ENCODE data around the gene STRA6.

DNA sequence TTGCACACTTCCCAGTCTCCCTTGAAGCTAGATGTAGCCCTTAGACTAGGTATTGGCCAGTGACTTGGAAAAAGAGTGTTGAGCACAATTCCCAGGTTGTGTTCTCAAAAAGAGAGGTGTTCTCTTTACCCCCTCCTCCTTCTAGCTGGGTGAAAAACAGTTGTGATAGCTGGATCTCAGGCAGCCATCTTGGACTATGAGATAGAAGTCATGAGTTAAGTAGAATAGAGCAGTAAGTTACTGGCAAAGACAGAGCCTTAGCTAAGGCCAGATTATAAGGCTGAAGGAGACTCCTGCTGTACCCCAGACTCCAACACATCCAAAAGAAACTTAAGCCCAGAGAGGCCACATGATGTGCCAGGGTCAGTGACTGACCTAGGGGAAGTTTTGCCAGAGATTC, 8.1 kb upstream of the STRA6 start:
- TF ChIP-seq, protein P1, sequence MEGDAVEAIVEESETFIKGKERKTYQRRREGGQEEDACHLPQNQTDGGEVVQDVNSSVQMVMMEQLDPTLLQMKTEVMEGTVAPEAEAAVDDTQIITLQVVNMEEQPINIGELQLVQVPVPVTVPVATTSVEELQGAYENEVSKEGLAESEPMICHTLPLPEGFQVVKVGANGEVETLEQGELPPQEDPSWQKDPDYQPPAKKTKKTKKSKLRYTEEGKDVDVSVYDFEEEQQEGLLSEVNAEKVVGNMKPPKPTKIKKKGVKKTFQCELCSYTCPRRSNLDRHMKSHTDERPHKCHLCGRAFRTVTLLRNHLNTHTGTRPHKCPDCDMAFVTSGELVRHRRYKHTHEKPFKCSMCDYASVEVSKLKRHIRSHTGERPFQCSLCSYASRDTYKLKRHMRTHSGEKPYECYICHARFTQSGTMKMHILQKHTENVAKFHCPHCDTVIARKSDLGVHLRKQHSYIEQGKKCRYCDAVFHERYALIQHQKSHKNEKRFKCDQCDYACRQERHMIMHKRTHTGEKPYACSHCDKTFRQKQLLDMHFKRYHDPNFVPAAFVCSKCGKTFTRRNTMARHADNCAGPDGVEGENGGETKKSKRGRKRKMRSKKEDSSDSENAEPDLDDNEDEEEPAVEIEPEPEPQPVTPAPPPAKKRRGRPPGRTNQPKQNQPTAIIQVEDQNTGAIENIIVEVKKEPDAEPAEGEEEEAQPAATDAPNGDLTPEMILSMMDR (IDR thresholded peaks at IDR 0.05 in 2 of 3, conservative IDR thresholded peaks at IDR 0.05 in 1 of 3; ENCODE audit: borderline replicate concordance in 1 of 3, insufficient read depth in 1 of 3, low read depth in 2 of 3, low read length in 2 of 3): no peak
- TF ChIP-seq, protein P2, sequence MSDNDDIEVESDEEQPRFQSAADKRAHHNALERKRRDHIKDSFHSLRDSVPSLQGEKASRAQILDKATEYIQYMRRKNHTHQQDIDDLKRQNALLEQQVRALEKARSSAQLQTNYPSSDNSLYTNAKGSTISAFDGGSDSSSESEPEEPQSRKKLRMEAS (IDR thresholded peaks at IDR 0.05): no peak
- no peak for TF ChIP-seq FOSL1 (IDR thresholded peaks at IDR 0.05; ENCODE audit: low read depth)
- no peak for TF ChIP-seq POLR2AphosphoS5 (IDR thresholded peaks at IDR 0.05; ENCODE audit: low read depth, low read length)
- no peak for TF ChIP-seq POLR2A (IDR thresholded peaks at IDR 0.05; ENCODE audit: borderline replicate concordance, extremely low read depth, insufficient read depth, insufficient read length)
- no peak for TF ChIP-seq EZH2 (IDR thresholded peaks at IDR 0.05)
- TF ChIP-seq, protein P3, sequence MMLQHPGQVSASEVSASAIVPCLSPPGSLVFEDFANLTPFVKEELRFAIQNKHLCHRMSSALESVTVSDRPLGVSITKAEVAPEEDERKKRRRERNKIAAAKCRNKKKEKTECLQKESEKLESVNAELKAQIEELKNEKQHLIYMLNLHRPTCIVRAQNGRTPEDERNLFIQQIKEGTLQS (IDR thresholded peaks at IDR 0.05): no peak
- TF ChIP-seq, protein P4, sequence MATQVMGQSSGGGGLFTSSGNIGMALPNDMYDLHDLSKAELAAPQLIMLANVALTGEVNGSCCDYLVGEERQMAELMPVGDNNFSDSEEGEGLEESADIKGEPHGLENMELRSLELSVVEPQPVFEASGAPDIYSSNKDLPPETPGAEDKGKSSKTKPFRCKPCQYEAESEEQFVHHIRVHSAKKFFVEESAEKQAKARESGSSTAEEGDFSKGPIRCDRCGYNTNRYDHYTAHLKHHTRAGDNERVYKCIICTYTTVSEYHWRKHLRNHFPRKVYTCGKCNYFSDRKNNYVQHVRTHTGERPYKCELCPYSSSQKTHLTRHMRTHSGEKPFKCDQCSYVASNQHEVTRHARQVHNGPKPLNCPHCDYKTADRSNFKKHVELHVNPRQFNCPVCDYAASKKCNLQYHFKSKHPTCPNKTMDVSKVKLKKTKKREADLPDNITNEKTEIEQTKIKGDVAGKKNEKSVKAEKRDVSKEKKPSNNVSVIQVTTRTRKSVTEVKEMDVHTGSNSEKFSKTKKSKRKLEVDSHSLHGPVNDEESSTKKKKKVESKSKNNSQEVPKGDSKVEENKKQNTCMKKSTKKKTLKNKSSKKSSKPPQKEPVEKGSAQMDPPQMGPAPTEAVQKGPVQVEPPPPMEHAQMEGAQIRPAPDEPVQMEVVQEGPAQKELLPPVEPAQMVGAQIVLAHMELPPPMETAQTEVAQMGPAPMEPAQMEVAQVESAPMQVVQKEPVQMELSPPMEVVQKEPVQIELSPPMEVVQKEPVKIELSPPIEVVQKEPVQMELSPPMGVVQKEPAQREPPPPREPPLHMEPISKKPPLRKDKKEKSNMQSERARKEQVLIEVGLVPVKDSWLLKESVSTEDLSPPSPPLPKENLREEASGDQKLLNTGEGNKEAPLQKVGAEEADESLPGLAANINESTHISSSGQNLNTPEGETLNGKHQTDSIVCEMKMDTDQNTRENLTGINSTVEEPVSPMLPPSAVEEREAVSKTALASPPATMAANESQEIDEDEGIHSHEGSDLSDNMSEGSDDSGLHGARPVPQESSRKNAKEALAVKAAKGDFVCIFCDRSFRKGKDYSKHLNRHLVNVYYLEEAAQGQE (IDR thresholded peaks at IDR 0.05; ENCODE audit: low read depth): no peak
- no peak for TF ChIP-seq JUND (IDR thresholded peaks at IDR 0.05)
- TF ChIP-seq ZNF274 (IDR thresholded peaks at IDR 0.05; ENCODE audit: low read depth, low read length): no peak

Data from HCT116 (cell line).